Ishikawa (cell line): ENCODE results near the gene NLGN1.

Experiments
- EGR1 ChIP-seq: IDR thresholded peaks from 2 replicates; pipeline ENCODE4 v1.6.1; 2012
- EP300 ChIP-seq: IDR thresholded peaks from 2 replicates; pipeline ENCODE4 v1.6.1; 2012; ENCODE audit warnings: borderline replicate concordance
- FOXM1 ChIP-seq: IDR thresholded peaks from 2 replicates; pipeline ENCODE4 v1.6.1; 2012; ENCODE audit warnings: low read depth, borderline replicate concordance
- RAD21 ChIP-seq: IDR thresholded peaks from 2 replicates; pipeline ENCODE4 v1.6.1; 2012; ENCODE audit warnings: low read depth
- TAF1 ChIP-seq: IDR thresholded peaks from 2 replicates; pipeline ENCODE4 v1.6.1; 2012; ENCODE audit warnings: low read depth, mild to moderate bottlenecking
- TF ChIP-seq, protein P1 (sequence below): IDR thresholded peaks from 2 replicates; pipeline ENCODE4 v1.6.1; 2012; ENCODE audit warnings: low read depth, mild to moderate bottlenecking
- TF ChIP-seq, protein P2 (sequence below): IDR thresholded peaks from 2 replicates; pipeline ENCODE4 v1.6.1; 2012
- TF ChIP-seq, protein P3 (sequence below): IDR thresholded peaks from 2 replicates; pipeline ENCODE4 v1.6.1; 2012

DNA sequence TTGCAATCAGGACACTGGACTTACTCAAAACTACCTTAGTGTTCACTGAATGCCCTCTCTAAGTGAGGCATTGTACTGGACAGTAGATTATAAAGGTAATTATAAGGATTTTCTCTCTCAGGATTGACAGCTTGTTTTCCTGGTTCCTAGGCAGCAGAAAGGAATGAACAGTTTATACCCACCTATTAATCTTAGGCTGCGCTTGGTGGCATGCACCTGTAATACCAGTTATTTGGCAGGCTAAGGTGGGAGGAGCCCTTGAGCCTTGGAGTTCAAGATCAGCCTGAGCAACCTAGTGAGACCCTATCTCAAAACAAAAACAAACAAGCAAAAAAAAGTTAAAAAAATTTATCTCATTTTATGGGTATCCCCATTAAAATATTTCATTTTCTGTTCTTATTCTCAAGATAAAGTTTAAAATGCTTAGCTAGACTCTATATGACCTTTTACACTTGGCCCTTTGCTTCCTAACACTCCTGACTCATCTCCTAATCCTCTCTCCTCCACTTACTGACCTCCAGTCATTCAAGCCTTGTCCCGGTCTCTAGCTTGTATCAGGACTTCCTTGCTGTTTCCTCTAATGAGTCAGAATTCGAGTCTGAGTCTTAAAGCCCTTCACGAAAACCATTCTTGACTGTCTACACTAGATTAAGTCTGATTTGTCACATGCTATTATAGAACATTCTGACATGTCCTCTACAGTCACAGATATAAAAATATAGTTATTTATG, 348.6 kb downstream of the NLGN1 start:
- TF ChIP-seq RAD21 (no peak), EP300 (no peak), EGR1 (no peak), TAF1 (no peak), FOXM1 (no peak)
- TF ChIP-seq, protein P1, sequence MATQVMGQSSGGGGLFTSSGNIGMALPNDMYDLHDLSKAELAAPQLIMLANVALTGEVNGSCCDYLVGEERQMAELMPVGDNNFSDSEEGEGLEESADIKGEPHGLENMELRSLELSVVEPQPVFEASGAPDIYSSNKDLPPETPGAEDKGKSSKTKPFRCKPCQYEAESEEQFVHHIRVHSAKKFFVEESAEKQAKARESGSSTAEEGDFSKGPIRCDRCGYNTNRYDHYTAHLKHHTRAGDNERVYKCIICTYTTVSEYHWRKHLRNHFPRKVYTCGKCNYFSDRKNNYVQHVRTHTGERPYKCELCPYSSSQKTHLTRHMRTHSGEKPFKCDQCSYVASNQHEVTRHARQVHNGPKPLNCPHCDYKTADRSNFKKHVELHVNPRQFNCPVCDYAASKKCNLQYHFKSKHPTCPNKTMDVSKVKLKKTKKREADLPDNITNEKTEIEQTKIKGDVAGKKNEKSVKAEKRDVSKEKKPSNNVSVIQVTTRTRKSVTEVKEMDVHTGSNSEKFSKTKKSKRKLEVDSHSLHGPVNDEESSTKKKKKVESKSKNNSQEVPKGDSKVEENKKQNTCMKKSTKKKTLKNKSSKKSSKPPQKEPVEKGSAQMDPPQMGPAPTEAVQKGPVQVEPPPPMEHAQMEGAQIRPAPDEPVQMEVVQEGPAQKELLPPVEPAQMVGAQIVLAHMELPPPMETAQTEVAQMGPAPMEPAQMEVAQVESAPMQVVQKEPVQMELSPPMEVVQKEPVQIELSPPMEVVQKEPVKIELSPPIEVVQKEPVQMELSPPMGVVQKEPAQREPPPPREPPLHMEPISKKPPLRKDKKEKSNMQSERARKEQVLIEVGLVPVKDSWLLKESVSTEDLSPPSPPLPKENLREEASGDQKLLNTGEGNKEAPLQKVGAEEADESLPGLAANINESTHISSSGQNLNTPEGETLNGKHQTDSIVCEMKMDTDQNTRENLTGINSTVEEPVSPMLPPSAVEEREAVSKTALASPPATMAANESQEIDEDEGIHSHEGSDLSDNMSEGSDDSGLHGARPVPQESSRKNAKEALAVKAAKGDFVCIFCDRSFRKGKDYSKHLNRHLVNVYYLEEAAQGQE = no peak
- TF ChIP-seq, protein P2, sequence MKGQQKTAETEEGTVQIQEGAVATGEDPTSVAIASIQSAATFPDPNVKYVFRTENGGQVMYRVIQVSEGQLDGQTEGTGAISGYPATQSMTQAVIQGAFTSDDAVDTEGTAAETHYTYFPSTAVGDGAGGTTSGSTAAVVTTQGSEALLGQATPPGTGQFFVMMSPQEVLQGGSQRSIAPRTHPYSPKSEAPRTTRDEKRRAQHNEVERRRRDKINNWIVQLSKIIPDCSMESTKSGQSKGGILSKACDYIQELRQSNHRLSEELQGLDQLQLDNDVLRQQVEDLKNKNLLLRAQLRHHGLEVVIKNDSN = no peak
- TF ChIP-seq, protein P3, sequence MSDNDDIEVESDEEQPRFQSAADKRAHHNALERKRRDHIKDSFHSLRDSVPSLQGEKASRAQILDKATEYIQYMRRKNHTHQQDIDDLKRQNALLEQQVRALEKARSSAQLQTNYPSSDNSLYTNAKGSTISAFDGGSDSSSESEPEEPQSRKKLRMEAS = no peak
